Trophoblast cell (in vitro differentiated cells and primary cell): ENCODE data around the gene ACSBG1.
A peak's percentile ranks its signal among the peaks of the same experiment; 100 is the strongest.

Experiments
- DNase-seq, 2 donors: peaks; one replicate each; pipeline ENCODE4 v3.0.0-alpha.2; 2016
- H2AFZ ChIP-seq: 2 replicates; pipeline ENCODE4 v1.6.1; 2013; ENCODE audit warnings: low read length, moderate library complexity, mild to moderate bottlenecking; ENCODE audit not compliant: insufficient read depth, poor library complexity
- H2AK5ac ChIP-seq: 2 replicates; pipeline ENCODE4 v1.6.1; 2013; ENCODE audit warnings: mild to moderate bottlenecking, low read length
- H2BK120ac ChIP-seq: 2 replicates; pipeline ENCODE4 v1.6.1; 2013; ENCODE audit warnings: low read length, mild to moderate bottlenecking, moderate library complexity; ENCODE audit not compliant: insufficient read depth, poor library complexity
- H2BK12ac ChIP-seq: 2 replicates; pipeline ENCODE4 v1.6.1; 2013; ENCODE audit warnings: mild to moderate bottlenecking, low read length, moderate library complexity
- H2BK5ac ChIP-seq: 2 replicates; pipeline ENCODE4 v1.6.1; 2013; ENCODE audit warnings: low read length, low read depth, moderate library complexity, mild to moderate bottlenecking; ENCODE audit not compliant: poor library complexity
- H3K14ac ChIP-seq: 2 replicates; pipeline ENCODE4 v1.6.1; 2013; ENCODE audit warnings: mild to moderate bottlenecking, low read length
- H3K18ac ChIP-seq: 2 replicates; pipeline ENCODE4 v1.6.1; 2013; ENCODE audit warnings: mild to moderate bottlenecking, low read length
- H3K23ac ChIP-seq: 2 replicates; pipeline ENCODE4 v1.6.1; 2013; ENCODE audit warnings: low read length
- H3K27ac ChIP-seq: 2 replicates; pipeline ENCODE4 v1.5.1; 2013; ENCODE audit warnings: low read depth, mild to moderate bottlenecking, inconsistent platforms, low read length, moderate library complexity
- H3K27me3 ChIP-seq: 2 replicates; pipeline ENCODE4 v1.6.1; 2013; ENCODE audit warnings: inconsistent platforms, mild to moderate bottlenecking, low read length, moderate library complexity; ENCODE audit not compliant: insufficient read depth
- H3K36me3 ChIP-seq, 2 experiments: 1 replicate in 1 of 2; 2 replicates in 1 of 2; pipeline ENCODE4 v1.6.1; 2013; ENCODE audit warnings: low read length in 2 of 2, mild to moderate bottlenecking in 2 of 2, moderate library complexity in 1 of 2; ENCODE audit not compliant: insufficient read depth in 2 of 2, control insufficient read depth in 1 of 2
- H3K4ac ChIP-seq: 2 replicates; pipeline ENCODE4 v1.6.1; 2013; ENCODE audit warnings: low read depth, mild to moderate bottlenecking, low read length, moderate library complexity
- H3K4me1 ChIP-seq, 2 experiments: 1 replicate in 1 of 2; 2 replicates in 1 of 2; pipeline ENCODE4 v1.6.1; 2013; ENCODE audit warnings: low read length in 2 of 2, mild to moderate bottlenecking in 2 of 2, moderate library complexity in 1 of 2; ENCODE audit not compliant: insufficient read depth in 2 of 2, control insufficient read depth in 1 of 2
- H3K4me2 ChIP-seq: 2 replicates; pipeline ENCODE4 v1.6.1; 2013; ENCODE audit warnings: inconsistent platforms, mild to moderate bottlenecking, low read length, moderate library complexity
- H3K4me3 ChIP-seq: 2 replicates; pipeline ENCODE4 v1.5.1; 2013; ENCODE audit warnings: mild to moderate bottlenecking, low read depth, low read length, inconsistent platforms
- H3K79me1 ChIP-seq: one replicate; pipeline ENCODE4 v1.6.1; 2013; ENCODE audit warnings: low read length
- H3K79me2 ChIP-seq: 2 replicates; pipeline ENCODE4 v1.6.1; 2013; ENCODE audit warnings: low read length, mild to moderate bottlenecking; ENCODE audit not compliant: control insufficient read depth, insufficient read depth, poor library complexity
- H3K9ac ChIP-seq: 2 replicates; pipeline ENCODE4 v1.6.1; 2013; ENCODE audit warnings: mild to moderate bottlenecking, low read length
- H3K9me3 ChIP-seq: 2 replicates; pipeline ENCODE4 v1.6.1; 2013; ENCODE audit warnings: low read depth, mild to moderate bottlenecking, control low read depth, inconsistent platforms, low read length; ENCODE audit not compliant: insufficient read depth
- H4K12ac ChIP-seq: 2 replicates; pipeline ENCODE4 v1.6.1; 2013; ENCODE audit warnings: low read depth, mild to moderate bottlenecking, low read length, moderate library complexity
- H4K8ac ChIP-seq: 2 replicates; pipeline ENCODE4 v1.6.1; 2013; ENCODE audit warnings: low read depth, mild to moderate bottlenecking, low read length, moderate library complexity
- H4K91ac ChIP-seq: one replicate; pipeline ENCODE4 v1.6.1; 2013; ENCODE audit warnings: low read depth, mild to moderate bottlenecking, low read length, moderate library complexity
- WGBS: extraction: QIAGEN DNeasy Blood & Tissue Kit; methylation state at CpG from one replicate; pipeline ENCODE4 v1.1.7; 2013; ENCODE audit warnings: missing lambda C conversion rate; ENCODE audit not compliant: insufficient read length, insufficient coverage; ENCODE audit errors: extremely low coverage; 5-methylcytosine and 5-hydroxymethylcytosine counted together

The ACSBG1 gene

GRCh38 chr15:78266229-78266628, 31.9 kb upstream of the ACSBG1 start:
- Histone ChIP-seq H3K9ac (no peak overlapping the region), H3K79me1 (no peaks in the 10 kb centered on the region), H3K36me3 (no peaks in the 10 kb centered on the region), H2AFZ (no peak overlapping the region), H3K18ac (no peak overlapping the region), H2AK5ac (no peak overlapping the region), H3K14ac (no peak overlapping the region), H2BK120ac (no peak overlapping the region), H3K4me2 (no peak overlapping the region), H3K23ac (no peak overlapping the region), H3K4ac (no peak overlapping the region), H3K4me3 (no peak overlapping the region), H3K27ac (no peak overlapping the region), H4K12ac (no peak overlapping the region), H4K91ac (no peak overlapping the region), H2BK12ac (no peak overlapping the region), H2BK5ac (no peak overlapping the region), H3K79me2 (no peaks in the 10 kb centered on the region), H3K27me3 (no peaks in the 10 kb centered on the region), H4K8ac (no peak overlapping the region), H3K9me3 (no peaks in the 10 kb centered on the region), H3K4me1 (no peaks in the 10 kb centered on the region)
- DNase-seq, result no peak

GRCh38 chr15:78265752-78266224, 31.4 kb upstream of the ACSBG1 start:
- H3K79me1 ChIP-seq, result no peaks in the 10 kb centered on the region
- H2BK5ac ChIP-seq, result no peak overlapping the region
- H3K36me3 ChIP-seq, result no peaks in the 10 kb centered on the region
- H3K9me3 ChIP-seq, result no peaks in the 10 kb centered on the region
- H3K79me2 ChIP-seq, result no peaks in the 10 kb centered on the region
- H3K4ac ChIP-seq, result no peak overlapping the region
- WGBS, result no CpG with 5 or more reads among the region's 9 CpGs
- no peak overlapping the region for H3K4me2 ChIP-seq
- no peak overlapping the region for H3K23ac ChIP-seq
- H3K27me3 ChIP-seq, result no peaks in the 10 kb centered on the region
- no peak overlapping the region for H3K27ac ChIP-seq
- no peak overlapping the region for H3K18ac ChIP-seq
- DNase-seq, result no peak
- no peak overlapping the region for H3K4me3 ChIP-seq
- H4K91ac ChIP-seq, result no peak overlapping the region
- no peak overlapping the region for H2AFZ ChIP-seq
- no peak overlapping the region for H2BK12ac ChIP-seq
- H4K12ac ChIP-seq, result no peak overlapping the region
- H3K4me1 ChIP-seq, result no peaks in the 10 kb centered on the region
- H3K9ac ChIP-seq, result no peak overlapping the region
- H2BK120ac ChIP-seq, result no peak overlapping the region
- no peak overlapping the region for H2AK5ac ChIP-seq
- H4K8ac ChIP-seq, result no peak overlapping the region
- H3K14ac ChIP-seq, result no peak overlapping the region

GRCh38 chr15:78265137-78265460, 30.7 kb upstream of the ACSBG1 start:
- no CpG with 5 or more reads among the region's 12 CpGs for whole genome bisulfite sequencing
- Histone ChIP-seq H2AK5ac (no peak overlapping the region), H3K9ac (no peak overlapping the region), H3K4me3 (no peak overlapping the region), H3K18ac (no peak overlapping the region), H3K9me3 (no peaks in the 10 kb centered on the region), H3K36me3 (no peaks in the 10 kb centered on the region), H3K79me2 (no peaks in the 10 kb centered on the region), H3K4me2 (no peak overlapping the region), H3K4ac (no peak overlapping the region), H2BK5ac (no peak overlapping the region), H4K12ac (no peak overlapping the region), H3K27me3 (no peaks in the 10 kb centered on the region), H3K79me1 (no peaks in the 10 kb centered on the region), H4K8ac (no peak overlapping the region), H3K14ac (no peak overlapping the region), H2BK12ac (no peak overlapping the region), H3K27ac (no peak overlapping the region), H3K23ac (no peak overlapping the region), H4K91ac (no peak overlapping the region), H3K4me1 (no peaks in the 10 kb centered on the region), H2BK120ac (no peak overlapping the region), H2AFZ (no peak overlapping the region)
- DNase-seq, result no peak

GRCh38 chr15:78264304-78265136, 30.2 kb upstream of the ACSBG1 start, which contains the start of gene DNAJA4:
TSS of gene DNAJA4 (plus strand) at chr15:78264562. CDS start at chr15:78264764, 202 bp downstream.
- Histone ChIP-seq H2BK120ac (no peak within 1 kb of the TSS), H4K8ac (no peak within 1 kb of the TSS), H4K91ac (no peak within 1 kb of the TSS), H2AFZ (no peak within 1 kb of the TSS), H3K4me2 (peak within 1 kb of the TSS; percentile 45), H3K14ac (no peak within 1 kb of the TSS), H3K27ac (no peak within 1 kb of the TSS), H3K79me2 (no peaks in the 10 kb centered on the region), H4K12ac (no peak within 1 kb of the TSS), H3K4me1 (peaks cover 0 to under 1% of the 10 kb centered on the region in 2 experiments), H3K79me1 (no peaks in the 10 kb centered on the region), H3K23ac (no peak within 1 kb of the TSS), H2BK5ac (no peak within 1 kb of the TSS), H3K18ac (no peak within 1 kb of the TSS), H3K36me3 (no peaks in the 10 kb centered on the region), H3K4ac (no peak within 1 kb of the TSS), H2AK5ac (no peak within 1 kb of the TSS), H2BK12ac (no peak within 1 kb of the TSS), H3K27me3 (no peaks in the 10 kb centered on the region), H3K9ac (no peak within 1 kb of the TSS), H3K4me3 (no peak within 1 kb of the TSS), H3K9me3 (no peaks in the 10 kb centered on the region)
- DNase-seq, result peak in 1 of 2 donors; percentile 23
- whole genome bisulfite sequencing, result no CpG with 5 or more reads among the region's 107 CpGs
